Stomach (tissue), 4 donors: ENCODE measurements around the gene PRC1.

Source experiments
- EP300 ChIP-seq: sonication (generic); formaldehyde crosslinking; IDR thresholded peaks from one replicate; pipeline ENCODE4 v1.6.1; 2017; ENCODE audit warnings: antibody characterized with exemption
- POLR2A ChIP-seq, 4 donors: fragments of 450-650 bp; IDR thresholded peaks; one replicate each; pipeline ENCODE4 v1.6.1; 2016; ENCODE audit warnings: antibody characterized with exemption in 4 of 4, control low read depth in 2 of 4, mild to moderate bottlenecking in 1 of 4, moderate library complexity in 1 of 4
- POLR2AphosphoS5 ChIP-seq, 3 donors: sonication (generic); formaldehyde crosslinking; IDR thresholded peaks; one replicate each; pipeline ENCODE4 v1.6.1; 2016; ENCODE audit warnings: antibody characterized with exemption in 3 of 3
- TF ChIP-seq, protein P1 (sequence below), 7 experiments: fragments of 450-650 bp in 4 of 7; fragments of 200-600 bp in 3 of 7; sonication (generic) in 3 of 7; IDR thresholded peaks; one replicate each; pipeline ENCODE4 v1.5.1; 2016 to 2019; ENCODE audit warnings: antibody characterized with exemption in 7 of 7, control low read depth in 2 of 7, mild to moderate bottlenecking in 1 of 7

- TF ChIP-seq, protein P1, sequence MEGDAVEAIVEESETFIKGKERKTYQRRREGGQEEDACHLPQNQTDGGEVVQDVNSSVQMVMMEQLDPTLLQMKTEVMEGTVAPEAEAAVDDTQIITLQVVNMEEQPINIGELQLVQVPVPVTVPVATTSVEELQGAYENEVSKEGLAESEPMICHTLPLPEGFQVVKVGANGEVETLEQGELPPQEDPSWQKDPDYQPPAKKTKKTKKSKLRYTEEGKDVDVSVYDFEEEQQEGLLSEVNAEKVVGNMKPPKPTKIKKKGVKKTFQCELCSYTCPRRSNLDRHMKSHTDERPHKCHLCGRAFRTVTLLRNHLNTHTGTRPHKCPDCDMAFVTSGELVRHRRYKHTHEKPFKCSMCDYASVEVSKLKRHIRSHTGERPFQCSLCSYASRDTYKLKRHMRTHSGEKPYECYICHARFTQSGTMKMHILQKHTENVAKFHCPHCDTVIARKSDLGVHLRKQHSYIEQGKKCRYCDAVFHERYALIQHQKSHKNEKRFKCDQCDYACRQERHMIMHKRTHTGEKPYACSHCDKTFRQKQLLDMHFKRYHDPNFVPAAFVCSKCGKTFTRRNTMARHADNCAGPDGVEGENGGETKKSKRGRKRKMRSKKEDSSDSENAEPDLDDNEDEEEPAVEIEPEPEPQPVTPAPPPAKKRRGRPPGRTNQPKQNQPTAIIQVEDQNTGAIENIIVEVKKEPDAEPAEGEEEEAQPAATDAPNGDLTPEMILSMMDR (IDR thresholded peaks at IDR 0.05), result no peak
- TF ChIP-seq POLR2A (IDR thresholded peaks at IDR 0.05), result no peak
- TF ChIP-seq EP300, result no peak
- TF ChIP-seq POLR2AphosphoS5 (IDR thresholded peaks at IDR 0.05), result no peak
Observed at GRCh38 chr15:90938261-90938660, 56.1 kb downstream of the PRC1 start.
